SHP77 treated with DMSO at 0.1 percent for 48 hours (cell line): ENCODE results near the gene MBNL2.
"Not testable (repeated sequence)": the region's sequence is repeated elsewhere in the genome, so short reads cannot be mapped to it uniquely, and the experiment has no call there.

Experiments
- DNase-seq: peaks from one replicate; lab custom pipeline; 2025; lab: John Stamatoyannopoulos, UW

The MBNL2 gene, protein sequence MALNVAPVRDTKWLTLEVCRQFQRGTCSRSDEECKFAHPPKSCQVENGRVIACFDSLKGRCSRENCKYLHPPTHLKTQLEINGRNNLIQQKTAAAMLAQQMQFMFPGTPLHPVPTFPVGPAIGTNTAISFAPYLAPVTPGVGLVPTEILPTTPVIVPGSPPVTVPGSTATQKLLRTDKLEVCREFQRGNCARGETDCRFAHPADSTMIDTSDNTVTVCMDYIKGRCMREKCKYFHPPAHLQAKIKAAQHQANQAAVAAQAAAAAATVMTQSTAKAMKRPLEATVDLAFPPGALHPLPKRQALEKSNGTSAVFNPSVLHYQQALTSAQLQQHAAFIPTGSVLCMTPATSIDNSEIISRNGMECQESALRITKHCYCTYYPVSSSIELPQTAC

DNA sequence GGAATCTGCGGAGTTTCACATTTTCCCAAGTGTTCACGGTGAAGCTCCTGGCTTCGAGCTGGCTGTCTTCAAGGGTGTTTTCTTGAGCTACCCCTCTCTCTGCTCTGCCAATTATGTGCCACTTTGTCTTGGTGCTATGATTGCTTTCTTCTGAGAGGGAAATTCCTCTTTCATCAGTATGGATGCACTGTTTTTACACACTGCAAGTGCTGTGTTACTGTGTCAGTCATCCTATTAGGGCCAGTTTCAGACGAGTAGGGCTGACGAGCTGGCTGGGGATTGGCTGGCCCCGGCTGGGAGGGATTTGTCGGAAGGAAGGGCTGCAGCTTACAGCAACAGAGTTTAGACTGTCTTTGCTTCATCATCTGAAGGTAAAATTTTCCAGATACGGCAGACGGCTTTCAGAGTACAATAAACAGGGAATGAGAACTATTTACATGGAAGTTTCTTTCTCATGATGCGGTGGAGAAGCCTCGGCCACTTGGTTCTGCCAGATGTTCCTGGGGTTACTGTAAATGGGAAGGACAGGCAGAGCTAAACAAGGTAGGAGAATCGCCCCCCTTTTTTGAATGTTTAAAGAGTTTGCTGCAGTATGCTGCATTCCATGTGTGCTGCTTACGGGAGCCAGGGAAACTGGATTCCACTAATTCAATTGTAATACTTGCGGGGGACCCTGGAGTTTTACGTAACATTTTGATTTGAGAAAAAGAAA lies at the start of gene MBNL2:
Gene MBNL2, plus strand, starts transcription at position 345 of the 712 bp plus-strand sequence. CDS start 53,903 bp downstream, outside the sequence.
- peak; percentile 96 for DNase-seq

DNA sequence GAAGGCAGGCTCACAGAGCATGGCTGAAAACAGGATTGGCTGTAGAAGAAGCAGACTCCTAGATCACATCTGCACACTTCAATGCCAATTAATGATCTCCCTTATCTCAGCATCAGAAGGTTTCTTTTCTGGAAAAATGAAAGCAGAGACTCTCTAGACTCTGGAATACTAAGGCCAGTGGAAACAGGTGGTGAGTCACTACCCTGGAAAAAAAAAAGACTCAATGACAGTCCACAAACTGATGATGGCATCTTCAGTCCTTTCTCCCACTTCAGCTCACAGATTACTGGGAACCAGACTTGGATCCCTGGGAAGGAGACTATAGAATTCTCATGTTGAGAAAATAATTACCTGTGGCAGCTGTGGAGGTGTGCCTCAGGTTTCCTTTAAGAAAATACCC lies 47.5 kb upstream of the MBNL2 start:
- no peak for DNase-seq

DNA sequence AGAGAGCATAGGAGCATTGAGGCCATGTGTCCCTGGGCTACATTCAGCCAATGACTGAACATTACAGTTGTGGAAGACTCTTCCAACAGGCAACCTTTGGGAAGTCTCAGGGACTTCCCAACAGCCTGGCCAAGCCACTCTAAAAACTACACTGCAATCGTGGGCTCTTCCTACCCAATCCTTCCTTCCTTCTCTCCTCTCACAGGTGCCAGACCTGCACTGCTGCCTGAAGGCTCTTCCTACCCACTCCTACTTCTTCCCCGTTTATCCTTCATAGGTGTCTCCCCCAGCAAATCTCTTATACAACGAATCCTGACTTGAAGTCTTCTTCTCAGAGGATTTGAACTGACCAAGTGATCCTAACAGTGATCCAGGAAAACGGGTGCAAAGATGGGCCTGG lies 47.1 kb upstream of the MBNL2 start:
- DNase-seq: no peak

DNA sequence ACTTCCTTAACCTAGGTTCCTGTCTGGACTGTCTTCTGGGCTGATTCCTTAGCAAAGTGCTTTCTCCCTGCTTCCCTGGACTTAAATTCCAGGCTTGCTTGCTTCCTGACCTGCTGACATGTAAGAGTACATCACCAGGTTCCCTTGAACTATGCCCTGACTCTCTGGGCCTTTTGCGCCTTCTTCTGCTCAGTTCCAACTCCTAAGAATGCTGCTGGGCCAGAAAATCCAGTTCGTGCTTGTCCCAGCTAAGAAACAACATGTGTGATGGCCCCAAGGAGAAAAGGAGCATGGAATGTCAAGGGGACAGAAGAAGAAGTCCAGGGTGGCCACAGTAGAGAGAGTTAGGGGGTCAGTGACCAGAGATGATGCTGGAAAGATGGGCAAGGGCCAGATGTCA lies 42.6 kb upstream of the MBNL2 start:
- no peak for DNase-seq

DNA sequence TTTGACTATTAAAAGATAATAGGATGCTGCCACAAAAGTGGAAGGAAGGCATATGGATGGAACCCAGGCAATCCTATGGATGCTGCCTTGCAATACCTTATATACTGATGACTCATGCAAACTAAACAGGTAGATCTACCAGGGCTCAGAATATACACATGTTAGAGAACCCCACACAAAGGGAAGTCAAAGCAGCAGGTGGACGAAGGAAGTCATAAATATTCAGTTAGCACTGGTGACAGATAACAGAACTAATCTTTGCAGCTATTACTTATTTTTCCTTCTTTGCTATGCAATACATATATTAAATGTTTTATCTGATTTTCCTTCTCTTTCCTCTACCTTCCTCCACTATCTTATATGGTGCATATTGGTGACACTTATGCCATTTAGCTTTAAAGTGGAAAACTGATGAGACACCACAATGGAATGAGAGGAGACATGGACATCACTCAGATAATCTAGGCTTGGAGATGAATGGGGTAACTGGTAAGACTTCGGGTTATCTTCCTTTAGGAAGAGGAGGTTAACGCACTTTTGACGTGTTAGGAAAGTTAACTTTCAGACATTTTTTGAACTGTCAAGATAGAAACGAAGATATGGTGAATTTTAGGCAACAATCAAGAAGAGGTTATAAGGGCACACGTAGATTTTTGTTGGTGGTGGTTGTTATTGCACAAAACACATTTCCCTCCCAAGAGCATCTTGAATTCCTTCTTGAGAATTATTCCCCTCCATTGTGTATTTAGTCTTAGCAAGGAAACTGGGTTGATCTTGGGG lies 39.8 kb upstream of the MBNL2 start:
- DNase-seq: peak; percentile 74

DNA sequence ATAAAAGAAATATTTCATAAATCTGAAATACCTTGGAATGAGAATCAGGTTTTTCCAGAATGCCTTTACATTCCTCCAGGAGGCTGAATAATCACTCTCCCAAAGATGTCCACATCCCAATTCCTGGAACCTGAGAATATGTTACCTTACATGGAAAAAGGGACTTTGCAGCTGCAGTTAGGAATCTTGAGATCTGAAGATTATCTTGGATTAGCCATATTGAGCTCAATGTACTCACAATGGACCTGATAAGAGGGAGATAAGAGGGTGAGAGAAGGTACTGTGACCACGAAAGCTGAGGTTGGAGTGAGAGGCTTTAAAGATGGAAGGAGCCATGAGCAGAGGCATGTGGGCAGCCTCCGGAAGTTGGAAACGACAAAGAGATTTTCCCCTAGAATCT lies 36.8 kb upstream of the MBNL2 start:
- DNase-seq: no peak

DNA sequence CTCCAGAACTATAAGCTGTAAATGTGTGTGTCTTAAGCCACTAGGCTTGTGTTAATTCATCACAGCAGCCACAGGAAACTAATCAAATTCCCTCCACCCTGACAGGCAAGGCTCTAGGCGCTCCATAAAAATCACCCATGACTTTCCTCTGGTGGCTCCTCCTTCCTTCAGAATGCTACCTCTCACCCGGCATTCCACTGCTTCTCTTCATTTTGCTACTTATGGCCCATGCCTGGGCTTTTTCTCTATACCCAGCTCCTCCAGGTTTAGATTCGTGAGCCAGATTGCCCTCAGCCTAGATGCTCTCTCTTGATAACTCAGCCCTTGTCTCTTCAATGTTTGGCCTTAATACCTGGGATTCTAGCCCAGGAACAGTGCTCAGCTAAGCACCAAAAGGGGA lies 36.4 kb upstream of the MBNL2 start:
- no peak for DNase-seq

DNA sequence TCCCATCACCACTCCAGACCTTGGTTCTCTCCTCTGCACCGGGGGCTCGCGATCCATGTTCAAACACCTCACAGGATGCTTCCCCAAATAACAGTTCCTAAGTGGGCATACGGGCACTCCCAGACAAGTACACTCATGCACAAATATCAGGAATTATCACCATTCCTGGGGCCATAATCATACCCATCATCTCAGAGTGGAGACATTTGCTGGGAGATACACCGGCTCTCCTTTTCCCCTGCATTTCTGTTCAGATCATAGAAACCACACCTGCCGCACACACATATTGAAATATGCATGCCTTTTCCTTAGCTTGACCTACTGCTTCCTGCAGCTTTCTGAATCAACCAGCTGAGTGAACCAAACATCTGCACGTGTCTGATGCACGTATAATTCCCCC lies 33.9 kb upstream of the MBNL2 start:
- DNase-seq: no peak

DNA sequence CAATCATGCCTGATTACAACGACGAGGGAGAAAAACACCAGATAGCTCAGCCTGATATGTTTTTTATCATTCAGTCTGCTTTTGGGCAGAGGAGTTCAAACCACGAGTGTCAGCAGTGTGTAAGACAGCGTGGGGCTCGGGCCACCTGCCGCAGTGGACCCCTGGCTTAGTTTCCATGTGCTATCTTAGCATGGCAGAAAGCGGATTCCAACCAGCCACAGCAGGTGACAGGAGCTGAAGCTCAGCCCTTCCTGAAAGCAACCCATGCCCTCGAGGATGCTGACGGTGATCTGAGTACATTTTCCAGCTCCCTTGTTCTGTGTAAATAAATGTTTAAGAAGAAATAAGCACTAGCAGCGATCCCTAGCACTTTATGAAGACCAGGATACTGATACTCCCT lies 32.2 kb upstream of the MBNL2 start:
- DNase-seq: peak; percentile 52

DNA sequence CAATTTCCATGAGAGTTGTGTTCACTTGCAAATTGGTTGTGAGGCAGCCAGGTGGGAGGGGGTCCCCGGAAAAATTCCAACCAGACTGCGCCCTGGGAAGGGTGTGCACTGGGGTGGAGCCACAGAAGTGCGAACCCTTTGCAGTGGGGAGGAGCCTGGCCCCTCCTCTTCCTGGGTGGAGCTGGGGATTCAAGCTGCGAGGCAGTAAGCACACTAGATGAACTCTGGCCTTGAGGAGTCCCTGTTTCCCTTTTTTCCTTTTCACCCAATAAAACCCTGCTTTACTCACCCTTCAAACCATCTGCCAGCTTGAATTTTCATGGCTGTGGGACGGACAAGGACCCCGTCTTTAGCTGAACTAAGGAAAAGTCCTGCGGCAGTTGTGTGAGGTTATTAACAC lies 31.0 kb upstream of the MBNL2 start:
- peak; percentile 71 for DNase-seq

DNA sequence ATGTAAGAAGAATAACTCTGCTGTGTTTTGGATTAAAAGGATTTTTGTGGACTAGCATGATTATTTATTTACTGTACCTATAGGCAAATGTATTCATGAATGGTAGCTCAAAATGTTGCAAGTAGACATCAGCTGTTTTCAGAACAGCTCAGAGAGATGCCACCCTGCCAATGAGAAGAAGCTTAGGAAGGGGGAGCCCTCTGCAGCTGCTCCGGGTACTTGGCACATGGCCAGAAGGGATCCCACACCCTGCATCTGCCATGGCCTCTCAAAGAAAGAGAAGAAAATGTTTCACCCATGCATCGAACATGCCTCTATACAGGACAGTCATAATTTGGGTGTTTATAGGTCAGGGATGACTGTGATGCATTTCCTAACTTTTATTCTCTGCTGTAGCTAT lies 30.5 kb upstream of the MBNL2 start:
- DNase-seq: no peak

DNA sequence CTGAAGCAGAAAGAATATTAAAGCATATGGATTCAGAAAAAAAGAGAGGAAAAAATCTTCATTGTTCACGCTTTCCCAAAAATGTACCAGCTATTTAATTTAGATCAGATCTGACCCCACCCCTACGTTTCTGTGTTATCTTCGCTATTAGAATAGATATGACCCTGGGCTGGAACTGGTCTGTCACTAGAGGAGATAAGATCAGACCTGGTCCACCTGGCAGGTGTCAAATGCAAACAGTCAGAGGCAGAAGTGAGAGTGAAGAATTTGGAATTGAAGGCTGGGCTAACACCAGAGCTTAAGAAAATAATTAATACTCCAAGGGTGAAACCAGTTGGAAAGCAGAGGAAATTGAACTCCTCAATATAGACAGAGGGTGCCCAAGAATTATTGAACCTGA lies 30.0 kb upstream of the MBNL2 start:
- DNase-seq: no peak

DNA sequence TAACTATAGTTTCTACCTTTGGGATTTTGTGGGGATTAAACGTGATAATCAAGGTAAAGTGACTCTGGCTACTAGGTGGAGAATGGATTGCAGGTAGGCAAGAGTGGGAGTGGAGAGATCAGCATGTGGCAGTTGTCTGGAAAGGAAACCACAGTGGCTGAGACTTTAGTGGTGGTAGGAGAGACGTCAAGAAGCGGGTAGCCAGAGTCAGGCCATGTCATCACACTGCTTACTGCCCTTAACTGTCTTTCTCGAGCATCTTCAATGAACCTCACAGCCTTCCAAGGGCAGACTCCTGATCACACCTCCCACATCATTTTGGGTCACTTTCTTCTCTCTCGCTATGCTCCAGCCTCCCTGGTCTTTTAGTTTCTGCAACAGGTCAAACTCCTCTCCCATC lies 28.6 kb upstream of the MBNL2 start:
- DNase-seq: no peak

DNA sequence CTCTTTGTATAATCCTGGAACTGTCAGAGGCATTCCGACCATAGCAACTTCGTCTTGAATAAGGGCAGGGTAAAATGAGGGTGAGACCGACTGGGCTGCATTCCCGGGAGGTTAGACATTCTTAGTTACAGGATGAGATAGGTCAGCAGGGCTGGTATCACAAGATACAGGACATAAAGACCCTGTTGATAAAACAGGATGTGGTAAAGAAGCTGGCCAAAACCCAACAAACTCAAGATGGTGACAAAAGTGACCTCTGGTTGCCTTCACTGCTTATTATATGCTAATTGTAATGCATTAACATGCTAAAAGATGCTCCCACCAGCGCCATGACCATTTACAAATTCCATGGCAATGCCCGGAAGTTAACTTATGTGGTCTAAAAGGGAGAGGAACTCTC lies 27.7 kb upstream of the MBNL2 start:
- no peak for DNase-seq

DNA sequence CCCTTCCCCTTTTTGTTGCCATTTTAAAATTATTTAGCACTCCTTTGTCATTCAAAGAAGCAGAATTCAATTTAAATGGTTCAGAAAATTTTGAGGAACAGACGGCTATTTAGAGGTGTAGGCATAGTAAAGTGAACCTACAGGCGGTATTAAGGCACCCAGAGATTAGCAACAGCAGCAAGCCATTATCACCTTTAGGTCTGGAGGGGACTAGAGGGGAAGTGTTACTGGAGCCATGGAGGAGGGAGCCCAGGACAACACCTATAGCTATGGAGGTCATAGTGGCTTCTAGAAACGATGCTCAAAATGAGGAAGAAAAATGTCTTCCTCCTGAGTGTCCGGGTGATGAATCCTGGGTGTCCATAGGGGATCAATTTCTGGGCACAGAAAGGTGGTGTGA lies 25.8 kb upstream of the MBNL2 start:
- DNase-seq: no peak

DNA sequence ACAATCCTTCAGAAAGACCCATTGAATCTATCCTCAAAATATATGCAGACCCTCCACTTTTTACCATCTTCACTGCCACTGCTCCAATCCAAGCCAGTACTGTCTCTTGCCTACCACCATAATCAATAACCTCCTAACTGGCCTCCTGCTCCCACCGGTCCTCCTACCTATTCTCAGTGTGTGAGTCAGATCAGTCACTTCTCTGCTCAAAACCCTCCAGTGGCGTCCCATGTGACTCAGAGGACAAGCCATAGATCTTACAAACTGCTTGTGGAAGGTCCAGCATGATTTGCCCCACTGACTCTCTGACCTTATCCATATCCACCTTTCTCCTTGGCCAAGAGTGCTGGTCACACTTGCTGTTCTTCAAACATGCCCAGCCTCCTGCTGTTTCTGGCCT lies 23.4 kb upstream of the MBNL2 start:
- DNase-seq: no peak

DNA sequence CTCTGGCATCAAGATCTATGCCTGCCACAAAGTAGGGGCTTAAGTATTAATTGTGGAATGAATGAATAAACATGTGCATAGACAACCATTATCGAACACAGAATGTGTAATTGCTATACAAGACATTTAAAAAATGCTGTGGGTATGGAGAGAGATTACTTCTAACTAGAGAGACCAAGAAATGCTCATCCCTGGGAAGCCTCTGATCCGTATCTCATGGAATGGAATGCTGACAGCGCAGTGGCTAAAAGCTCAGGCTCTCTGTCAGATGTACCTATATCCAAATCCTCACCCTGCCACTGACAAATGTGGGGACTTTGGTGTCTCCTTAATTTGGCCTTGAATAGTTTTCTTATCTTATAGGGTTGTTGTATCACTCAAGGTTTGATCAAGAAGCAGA lies 22.7 kb upstream of the MBNL2 start:
- no peak for DNase-seq

DNA sequence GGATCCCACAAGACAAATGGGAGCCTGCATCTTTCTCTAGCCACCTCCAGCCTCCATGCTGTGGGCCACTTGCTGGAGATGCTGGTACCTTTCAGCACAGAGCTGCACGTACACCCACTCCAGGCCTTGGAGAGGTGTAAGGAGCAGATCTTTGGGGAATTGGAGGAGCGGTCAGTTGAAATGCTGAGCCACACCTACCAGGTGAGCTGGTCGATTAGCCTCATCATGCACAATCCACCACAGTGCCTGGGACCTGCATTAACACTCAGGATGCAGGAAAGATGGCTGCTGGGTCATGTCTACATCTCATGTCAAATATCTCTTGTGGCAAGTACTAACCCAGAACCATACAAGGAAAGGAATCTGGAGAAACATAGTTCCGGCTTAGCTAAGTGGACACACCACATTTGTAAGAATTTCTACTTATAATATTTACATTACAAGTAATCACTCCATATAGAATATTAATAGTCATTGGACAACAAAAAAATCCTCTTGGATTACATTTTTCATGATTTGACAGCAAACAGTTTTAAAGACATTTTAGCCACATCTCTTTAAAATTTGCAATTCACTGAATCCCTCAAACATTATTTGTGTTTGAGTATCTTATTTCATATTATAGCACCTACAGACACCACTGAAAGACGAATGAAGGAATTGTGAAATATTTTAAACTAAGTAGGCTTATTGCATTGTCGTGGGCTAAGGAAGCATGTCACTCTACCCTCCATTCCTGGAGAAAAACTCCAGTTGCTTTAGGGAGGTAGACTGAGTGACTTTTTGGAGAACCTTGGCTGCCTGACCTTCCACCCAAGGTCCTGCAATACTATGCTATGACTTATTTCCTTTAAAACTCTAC lies 21.8 kb upstream of the MBNL2 start:
- DNase-seq: no peak

DNA sequence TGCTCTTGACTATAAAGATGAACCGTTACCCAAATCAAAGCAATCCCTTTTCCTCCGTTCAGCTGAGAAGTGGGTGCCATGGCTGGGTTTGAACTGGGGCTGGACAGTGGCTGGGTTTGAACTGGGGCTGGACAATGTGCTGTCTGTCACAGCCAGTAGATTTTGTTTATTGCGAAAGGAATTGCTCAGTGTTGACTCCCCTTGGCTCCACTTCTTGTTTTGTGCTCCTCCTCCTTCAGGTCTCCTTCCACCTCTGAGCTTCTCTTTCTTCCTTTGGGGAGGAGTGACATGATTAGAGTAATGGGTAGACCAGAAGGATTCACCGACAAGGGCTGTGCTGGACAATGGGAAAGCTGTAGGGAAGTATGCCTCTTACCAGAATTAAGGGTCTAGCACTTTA lies 19.4 kb upstream of the MBNL2 start:
- no peak for DNase-seq

DNA sequence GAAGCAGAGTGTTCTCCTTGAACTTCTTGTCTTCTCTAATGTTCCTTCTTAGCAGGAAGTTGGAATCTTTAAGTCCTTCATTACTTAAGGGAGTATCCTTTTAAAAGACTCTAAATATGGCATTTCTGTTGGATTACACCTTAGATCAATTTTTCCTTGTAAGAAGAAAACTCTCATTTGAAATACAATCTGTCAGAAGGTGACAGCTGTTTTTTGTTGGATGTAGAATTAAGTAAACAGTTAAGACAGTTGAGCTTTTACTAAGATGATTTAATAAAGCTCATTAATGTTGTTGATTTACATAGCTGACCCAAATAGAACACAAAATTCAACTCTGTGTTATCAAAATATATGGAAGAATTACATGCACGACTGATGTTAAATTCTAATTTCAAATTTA lies 16.7 kb upstream of the MBNL2 start:
- no peak for DNase-seq

DNA sequence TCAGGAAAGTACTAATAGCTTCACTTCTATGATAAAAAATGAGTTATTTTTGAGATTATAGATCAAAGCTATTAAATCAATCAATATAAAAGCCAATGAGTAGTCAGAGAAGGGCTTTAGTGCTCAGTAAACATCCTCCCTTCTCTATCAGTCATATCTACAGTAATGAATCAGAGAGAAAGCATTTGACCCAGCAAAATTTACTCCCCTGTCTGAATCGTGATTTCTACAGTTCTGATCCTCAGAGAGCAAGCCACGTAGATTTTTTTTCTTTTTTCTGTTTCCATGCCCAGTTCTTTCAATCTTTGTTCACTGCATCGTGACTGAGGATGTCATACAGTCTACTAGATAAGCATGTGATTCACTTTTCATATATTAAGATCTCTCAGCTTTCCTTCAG lies 16.2 kb upstream of the MBNL2 start:
- DNase-seq: no peak

DNA sequence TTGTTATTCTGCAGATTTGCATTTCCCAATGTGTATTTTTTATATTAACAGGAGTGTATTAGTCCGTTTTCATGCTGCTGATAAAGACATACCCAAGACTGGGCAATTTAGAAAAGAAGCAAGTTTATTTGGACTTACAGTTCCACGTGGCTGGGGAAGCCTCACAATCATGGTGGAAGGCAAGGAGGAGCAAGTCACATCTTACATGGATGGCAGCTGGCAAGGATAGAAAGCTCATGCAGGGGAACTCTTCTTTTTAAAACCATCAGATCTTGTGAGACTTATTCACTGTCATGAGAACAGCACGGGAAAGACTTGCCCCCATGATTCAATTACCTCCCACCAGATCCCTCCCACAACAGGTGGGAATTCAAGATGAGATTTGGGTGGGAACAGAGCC lies 14.9 kb upstream of the MBNL2 start:
- DNase-seq: not testable (repeated sequence)
